Stimulated activated CD4-positive, alpha-beta T cell treated with anti-CD3 and anti-CD28 coated beads, TNF-alpha, amount 100 ng/mL, for 48 hours (primary cell): Measurements from ENCODE around the gene AHR.
"Not testable (repeated sequence)": the region's sequence is repeated elsewhere in the genome, so short reads cannot be mapped to it uniquely, and the experiment has no call there.

Source experiments
- DNase-seq, 3 donors: peaks; one replicate each; pipeline ENCODE4 v3.0.0-alpha.2; 2020; ENCODE audit warnings: low read depth in 3 of 3

AHR gene

DNA sequence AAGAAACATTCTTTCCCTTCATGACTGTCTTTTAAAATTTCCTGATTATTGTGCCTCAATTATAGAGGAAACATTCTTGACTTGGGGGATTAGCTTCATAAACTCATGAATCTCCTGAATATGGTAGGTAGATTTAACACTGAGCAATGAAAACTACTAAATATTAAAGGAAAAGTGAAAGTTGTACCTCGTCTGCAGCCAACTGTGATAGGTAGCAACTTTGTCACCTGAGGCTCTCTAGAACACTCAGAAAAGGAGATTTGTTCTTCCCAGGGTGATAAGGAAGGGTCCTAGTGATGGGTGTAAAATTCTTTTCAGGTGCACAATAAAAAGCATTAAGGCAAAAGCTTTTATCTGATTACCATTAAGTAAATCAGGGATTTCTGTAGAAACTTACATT lies 78.1 kb downstream of the AHR start:
- no peak for DNase-seq

DNA sequence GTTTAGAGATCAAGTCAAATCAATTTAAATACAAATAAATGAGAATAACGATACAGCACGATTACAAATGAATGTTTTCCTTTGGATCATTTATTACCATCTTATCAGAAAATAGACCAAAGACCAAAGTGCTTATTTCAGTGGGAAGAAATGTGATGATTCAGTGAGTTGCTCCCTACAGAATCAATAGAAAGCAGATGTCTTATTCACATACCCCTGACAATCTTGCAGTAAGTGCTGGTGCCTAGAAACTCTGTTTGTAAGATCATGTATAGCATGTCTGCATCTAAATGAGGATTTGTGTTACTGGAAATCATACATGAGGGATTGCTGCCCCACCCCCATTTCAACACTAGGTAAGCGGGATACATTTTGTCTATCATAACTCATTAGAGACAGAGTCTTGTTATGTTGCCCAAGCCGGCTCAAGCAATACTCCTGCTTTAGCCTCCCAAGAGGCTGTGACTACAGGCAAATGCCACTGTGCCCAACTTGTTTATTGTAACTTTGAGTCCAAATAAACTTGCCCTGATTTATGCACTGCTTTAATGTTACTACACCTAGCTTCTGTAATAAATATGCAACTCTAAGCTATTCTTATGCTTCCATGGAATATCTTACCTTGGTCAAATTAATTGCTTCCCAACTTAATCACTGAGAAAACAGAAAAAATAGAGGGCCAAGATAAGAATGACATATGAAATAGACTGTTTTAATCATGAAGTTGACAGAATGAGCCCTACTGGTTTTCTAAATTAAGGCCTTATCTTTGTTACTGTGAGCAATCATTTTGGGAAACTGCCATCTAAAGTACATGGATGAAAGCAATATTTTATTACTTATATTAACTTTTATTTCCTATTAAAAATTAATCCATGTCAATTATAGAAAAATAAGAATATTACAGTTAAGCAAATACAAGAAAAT lies 82.5 kb downstream of the AHR start:
- DNase-seq: no peak

DNA sequence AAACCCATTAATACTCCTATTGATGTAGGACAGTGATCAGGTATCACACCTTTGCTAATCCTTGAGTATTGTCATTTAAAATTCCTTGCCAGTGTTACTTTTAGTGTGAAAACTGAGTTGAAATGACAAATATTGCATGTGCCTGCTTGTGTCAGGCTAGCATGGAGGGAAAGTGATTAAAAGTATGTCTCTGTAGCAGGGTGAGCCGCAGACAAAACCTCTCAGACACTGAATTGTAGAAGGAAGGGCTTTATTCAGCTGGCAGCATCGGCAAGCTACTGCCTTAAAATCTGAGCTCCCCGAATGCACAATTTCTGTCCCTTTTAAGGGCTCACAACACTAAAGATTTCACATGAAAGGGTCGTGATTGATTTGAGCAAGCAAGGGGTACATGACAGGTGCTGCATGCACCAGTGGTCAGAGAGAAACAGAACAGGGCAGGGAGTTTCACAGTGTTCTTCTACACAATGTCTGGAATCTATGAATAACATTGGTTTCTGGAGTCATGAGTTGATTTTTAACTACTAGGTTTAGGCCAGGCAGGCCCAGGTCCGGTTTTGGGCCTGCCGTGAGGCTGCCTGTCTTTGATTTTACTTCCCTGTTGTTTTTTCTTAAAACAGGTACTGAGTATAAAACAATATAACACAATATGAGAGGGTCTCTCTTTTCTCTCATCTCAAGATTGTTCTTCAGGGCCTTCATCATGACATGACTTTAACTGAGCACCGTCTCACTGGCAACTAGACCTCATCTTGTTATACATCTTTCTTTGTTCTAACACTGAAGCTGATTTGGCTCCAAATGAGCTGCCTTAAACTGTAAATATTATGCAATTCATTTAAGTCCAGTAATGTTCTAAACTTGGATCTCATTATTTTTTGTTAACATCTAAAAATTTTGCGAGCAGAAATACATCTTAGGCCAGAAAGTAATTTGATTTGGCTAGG lies 84.2 kb downstream of the AHR start:
- not testable (repeated sequence) for DNase-seq

DNA sequence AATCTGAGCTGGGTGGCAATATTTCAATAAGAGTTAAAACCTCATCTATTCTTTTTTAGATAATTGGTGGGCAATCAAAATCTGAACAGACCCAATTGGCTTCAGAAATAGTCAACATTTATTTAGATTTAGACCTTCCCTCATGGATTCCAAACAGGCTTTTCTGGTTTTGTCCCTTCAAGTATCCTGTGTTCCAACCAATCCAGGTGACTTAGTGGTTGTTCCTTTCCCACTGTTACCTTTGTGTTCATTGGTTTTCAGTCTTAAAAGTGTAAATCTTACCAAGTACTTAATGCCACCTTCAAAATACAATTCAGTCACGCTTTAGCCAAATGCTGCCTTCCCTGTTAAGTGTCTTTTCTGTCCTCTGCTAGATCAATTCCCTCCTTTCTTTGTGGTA lies 85.9 kb downstream of the AHR start:
- no peak for DNase-seq

DNA sequence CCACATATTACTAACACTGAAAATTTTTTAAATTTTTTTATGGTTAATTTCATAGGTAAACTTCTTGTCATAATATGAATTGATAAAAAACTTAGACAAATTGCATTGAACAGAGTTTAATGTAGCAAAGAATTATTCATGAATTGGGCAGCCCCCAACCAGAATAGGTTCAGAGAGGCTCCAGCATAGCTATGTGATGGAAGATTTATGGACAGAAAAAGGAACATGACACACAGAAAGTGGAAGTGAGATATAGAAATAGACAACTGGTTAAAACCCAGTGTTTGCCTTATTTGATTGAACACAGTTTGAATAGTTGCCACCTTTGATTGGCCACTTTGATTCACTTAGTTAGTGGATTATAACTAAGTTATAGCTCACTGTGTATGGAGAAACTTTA lies 87.2 kb downstream of the AHR start:
- no peak for DNase-seq

DNA sequence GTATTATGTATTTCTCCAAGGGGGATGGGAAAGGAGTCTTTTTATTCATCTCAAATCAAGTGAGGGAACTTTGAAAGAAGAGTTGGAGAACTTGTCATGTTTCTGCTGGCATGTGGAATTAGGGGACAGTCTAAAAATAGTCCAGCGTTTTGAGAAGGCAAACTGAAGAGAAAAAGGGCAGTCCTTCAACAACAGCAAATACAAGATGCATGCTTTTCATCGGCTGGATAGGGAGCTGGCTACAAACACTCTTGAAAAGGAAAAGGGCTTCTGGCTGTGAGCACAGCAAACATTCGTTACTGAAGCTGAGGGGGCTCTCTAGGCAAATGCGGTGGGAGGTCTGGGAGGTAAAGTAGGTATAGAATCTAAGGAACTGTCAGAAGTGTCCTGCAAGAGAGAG lies 91.9 kb downstream of the AHR start:
- DNase-seq: no peak

DNA sequence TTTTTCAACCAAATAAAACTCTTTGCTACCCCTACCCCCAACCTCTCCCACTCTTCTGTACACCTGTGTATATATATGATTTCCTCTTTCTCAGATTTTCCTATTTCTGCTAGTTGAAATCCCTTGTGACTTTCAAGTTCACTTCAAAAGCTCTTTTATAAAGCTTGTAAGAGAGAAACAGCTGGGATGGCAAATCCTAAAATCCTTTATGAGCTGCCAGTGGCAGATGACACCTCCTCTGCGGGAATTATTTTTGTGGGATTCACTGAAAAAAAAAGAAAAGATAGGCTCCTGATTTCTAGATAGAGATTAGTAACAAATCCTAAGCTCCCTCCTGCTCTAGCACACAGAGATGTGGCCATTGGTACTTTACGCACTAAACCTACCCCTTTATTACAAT lies 92.9 kb downstream of the AHR start:
- DNase-seq: no peak

DNA sequence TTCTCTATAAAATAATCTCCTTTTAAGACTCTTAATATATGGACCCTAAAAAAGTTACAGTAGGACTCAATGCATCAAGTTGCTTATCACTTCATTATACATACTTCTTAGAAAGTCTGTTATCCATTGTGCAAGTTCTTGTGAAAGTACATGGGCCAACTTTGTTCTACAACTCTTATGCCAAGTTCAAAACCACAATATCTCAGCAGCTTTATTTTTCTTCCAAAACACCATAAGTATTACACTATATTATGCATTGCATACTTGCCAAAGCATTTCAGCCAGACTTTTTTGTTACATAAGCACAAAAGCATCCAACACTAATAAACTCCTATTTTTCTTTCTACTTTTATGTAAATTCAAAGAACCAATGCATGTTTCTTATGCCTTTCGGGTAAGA lies 94.4 kb downstream of the AHR start:
- DNase-seq: no peak

DNA sequence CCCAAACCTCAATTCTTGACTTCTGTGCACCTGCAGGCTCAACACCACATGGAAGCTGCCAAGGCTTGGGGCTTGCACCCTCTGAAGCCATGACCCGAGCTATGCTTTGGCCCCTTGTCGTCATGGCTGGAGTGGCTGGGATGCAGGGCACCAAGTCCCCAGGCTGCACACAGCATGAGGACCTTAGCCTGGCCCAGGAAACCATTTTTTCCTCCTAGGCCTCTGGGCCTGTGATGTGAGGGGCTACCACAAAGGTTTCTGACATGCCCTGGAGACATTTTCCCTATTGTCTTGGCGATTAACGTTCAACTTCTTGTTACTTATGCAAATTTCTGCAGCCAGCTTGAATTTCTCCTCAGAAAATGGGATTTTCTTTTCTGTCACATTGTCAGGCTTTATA lies 96.1 kb downstream of the AHR start:
- not testable (repeated sequence) for DNase-seq
